ENCODE results near the gene TMEM202. TPM values are rescaled to one million over a fixed set of nuclear protein-coding genes. Genes with fewer than 3 reads are reported as not detected.
"Not testable (repeated sequence)": the region's sequence is repeated elsewhere in the genome, so short reads cannot be mapped to it uniquely, and the experiment has no call there.

Gene TMEM202
- total RNA-seq, 2 experiments from 2014 or later: not detected

DNA sequence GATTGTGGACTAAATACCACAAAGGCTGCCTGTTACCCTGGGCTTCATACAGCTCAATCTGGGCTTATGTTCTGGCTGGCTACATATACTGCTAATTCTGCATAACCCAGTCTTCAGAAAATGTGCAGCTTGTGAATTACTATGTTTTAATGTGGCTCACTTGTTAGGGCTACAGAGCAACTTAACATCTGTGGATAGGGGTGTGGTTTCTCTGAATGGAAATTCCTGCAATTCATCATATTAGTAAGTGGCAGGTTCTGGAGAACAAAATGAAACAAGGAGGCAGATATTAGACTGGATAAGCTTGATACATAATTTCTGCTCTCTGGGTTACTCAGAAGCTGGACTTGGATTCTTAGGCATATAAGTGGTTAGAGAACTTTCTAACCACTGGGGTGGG is 6.7 kb downstream of the TMEM202 start:
- peaks cover 21% of the 10 kb centered on the region for H3K27me3 Mint-ChIP-seq
- intact Hi-C loops (cut with micrococcal nuclease): no loop called here
- no peak overlapping the region for H3K27ac Mint-ChIP-seq
- POLR2A ChIA-PET: no interaction called here
- no peak for DNase-seq
- no peaks in the 10 kb centered on the region for H3K9me3 Mint-ChIP-seq
- H3K4me3 Mint-ChIP-seq: no peak overlapping the region
- CTCF ChIA-PET: no interaction called here
- no peaks in the 10 kb centered on the region for H3K4me1 Mint-ChIP-seq (ENCODE audit: low read depth)
- no peaks in the 10 kb centered on the region for H3K36me3 Mint-ChIP-seq

DNA sequence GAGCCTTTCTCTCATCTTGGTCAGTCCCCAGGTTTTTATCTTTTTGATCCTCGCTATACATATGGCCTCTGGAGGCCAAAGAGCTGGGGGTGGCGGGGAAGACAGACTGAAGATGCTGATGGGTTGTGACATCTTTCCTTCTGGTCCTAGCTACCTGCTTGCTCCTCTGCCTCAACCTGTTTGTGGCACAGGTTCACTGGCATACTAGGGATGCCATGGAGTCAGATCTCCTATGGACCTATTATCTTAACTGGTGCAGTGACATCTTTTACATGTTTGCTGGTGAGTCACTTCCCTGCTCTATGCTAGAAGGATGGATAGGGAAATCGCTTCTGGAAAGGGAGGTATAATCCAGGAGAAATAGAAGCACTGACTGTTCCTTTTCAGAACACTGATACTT is 8.8 kb downstream of the TMEM202 start:
- ChIA-PET CTCF (no interaction called here), POLR2A (interaction anchor here (0.8 kb wide), 1 partner anchor 18 kb away, joined by 3 read pairs; no protein-coding TSS in a partner anchor)
- no peak overlapping the region for H3K4me3 Mint-ChIP-seq
- H3K27ac Mint-ChIP-seq: no peak overlapping the region
- intact Hi-C loops (cut with micrococcal nuclease): no loop called here
- H3K36me3 Mint-ChIP-seq: no peaks in the 10 kb centered on the region
- peaks cover 21% of the 10 kb centered on the region for H3K27me3 Mint-ChIP-seq
- H3K9me3 Mint-ChIP-seq: peaks cover 3% of the 10 kb centered on the region
- no peak for DNase-seq
- H3K4me1 Mint-ChIP-seq (ENCODE audit: low read depth): no peaks in the 10 kb centered on the region

DNA sequence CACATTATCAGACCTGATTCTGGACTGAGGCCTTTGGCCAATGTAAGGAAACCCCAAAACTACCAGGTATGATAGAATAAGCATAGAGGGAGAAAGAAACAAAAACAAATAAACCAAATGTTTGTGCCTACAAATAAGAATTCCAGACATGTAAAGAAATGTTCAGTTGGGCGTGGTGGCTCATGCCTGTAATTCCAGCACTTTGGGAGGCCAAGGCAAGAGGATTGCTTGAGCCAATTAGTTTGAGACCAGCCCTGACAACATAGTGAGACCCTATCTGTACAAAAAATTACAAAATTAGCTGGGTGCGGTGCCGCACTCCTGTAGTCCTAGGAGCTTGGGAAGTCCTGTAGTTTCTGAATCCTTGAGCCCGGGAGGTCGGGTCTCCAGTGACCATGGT is 13.0 kb downstream of the TMEM202 start:
- no peak overlapping the region for H3K4me3 Mint-ChIP-seq
- H3K36me3 Mint-ChIP-seq: no peaks in the 10 kb centered on the region
- no peak for DNase-seq
- POLR2A ChIA-PET: no interaction called here
- no peaks in the 10 kb centered on the region for H3K4me1 Mint-ChIP-seq (ENCODE audit: low read depth)
- H3K27ac Mint-ChIP-seq: no peak overlapping the region
- peaks cover 3% of the 10 kb centered on the region for H3K9me3 Mint-ChIP-seq
- peaks cover 8% of the 10 kb centered on the region for H3K27me3 Mint-ChIP-seq
- intact Hi-C loops (cut with micrococcal nuclease): no loop called here
- CTCF ChIA-PET: interaction anchor here (0.5 kb wide), 1 partner anchor 71 kb away, joined by 3 read pairs; no protein-coding TSS in a partner anchor

DNA sequence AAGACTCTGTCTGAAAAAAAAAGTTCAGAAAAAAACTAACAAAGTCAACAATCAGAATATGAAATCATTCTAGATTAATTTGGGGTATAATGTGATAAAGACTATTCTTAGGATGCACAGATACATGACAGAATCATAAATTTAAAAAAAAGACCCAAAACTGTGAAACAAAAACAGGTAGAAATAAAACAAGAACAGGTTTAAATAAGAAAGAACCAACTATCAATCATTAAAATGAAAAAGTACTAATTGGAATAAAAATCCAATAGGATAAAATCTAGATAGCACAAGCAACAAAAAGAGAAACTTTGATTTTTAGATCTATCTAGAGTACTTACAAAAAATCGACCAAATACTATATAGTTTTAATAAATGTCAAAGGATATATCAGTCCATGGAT is 13.4 kb downstream of the TMEM202 start:
- CTCF ChIA-PET: no interaction called here
- Mint-ChIP-seq H3K4me1 (ENCODE audit: low read depth) (no peaks in the 10 kb centered on the region), H3K9me3 (peaks cover 3% of the 10 kb centered on the region), H3K4me3 (no peak overlapping the region), H3K27ac (no peak overlapping the region), H3K36me3 (no peaks in the 10 kb centered on the region), H3K27me3 (peaks cover 8% of the 10 kb centered on the region)
- no peak for DNase-seq
- POLR2A ChIA-PET: no interaction called here
- intact Hi-C loops (cut with micrococcal nuclease): no loop called here

DNA sequence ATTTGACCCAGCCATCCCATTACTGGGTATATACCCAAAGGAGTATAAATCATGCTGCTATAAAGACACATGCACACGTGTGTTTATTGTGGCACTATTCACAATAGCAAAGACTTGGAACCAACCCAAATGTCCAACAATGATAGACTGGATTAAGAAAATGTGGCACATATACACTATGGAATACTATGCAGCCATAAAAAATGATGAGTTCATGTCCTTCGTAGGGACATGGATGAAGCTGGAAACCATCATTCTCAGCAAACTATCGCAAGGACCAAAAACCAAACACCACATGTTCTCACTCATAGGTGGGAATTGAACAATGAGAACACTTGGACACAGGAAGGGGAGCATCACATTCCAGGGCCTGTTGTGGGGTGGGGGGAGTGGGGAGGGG is 15.2 kb downstream of the TMEM202 start:
- H3K36me3 Mint-ChIP-seq; H3K4me3 Mint-ChIP-seq; CTCF ChIA-PET; H3K27me3 Mint-ChIP-seq; H3K4me1 Mint-ChIP-seq (ENCODE audit: low read depth); POLR2A ChIA-PET; DNase-seq; H3K27ac Mint-ChIP-seq; intact Hi-C loops (cut with micrococcal nuclease); H3K9me3 Mint-ChIP-seq: not testable (repeated sequence)

DNA sequence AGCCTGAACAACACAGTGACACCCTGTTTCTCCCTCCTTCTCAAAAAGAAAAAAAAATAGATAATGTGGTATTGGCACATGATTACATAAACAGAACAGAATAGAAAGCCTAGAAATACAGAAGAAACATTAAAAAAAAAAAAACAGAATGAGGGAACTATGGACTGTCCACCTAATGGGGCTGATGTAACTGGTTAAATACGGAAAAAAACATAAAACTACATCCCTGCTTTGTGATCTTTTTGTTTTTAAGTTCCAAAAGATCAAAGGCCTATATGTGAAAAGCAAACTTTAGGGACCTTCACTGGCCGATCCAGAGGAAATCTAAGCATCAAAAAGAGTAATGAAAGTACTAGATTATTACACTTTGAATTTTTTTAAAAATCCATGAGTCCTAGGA is 17.2 kb downstream of the TMEM202 start:
- no peak overlapping the region for H3K27ac Mint-ChIP-seq
- CTCF ChIA-PET: no interaction called here

DNA sequence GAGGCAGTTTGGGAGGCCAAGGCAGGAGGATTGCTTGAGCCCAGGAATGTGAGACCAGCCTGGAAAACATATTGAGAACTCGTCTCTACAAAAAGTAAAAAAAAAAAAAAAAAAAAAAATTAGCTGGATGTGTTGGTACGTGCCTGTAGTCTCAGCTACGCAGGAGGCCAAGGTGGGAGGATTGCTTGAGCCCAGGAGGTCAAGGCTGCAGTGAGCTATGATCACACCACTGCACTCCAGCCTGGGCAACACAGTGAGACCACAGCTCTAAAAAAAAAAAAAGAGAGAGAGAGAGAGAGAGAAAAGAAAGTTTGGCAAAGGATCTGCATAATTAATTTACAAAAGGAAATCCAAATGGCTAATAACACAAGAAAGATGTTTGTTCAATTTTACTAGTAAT is 21.7 kb downstream of the TMEM202 start:
- H3K9me3 Mint-ChIP-seq; H3K4me1 Mint-ChIP-seq (ENCODE audit: low read depth); DNase-seq; H3K27ac Mint-ChIP-seq; POLR2A ChIA-PET; H3K4me3 Mint-ChIP-seq; H3K36me3 Mint-ChIP-seq; H3K27me3 Mint-ChIP-seq; CTCF ChIA-PET; intact Hi-C loops (cut with micrococcal nuclease): not testable (repeated sequence)

More for the DNA sequence above, 17.2 kb downstream of the TMEM202 start:
- no peaks in the 10 kb centered on the region for H3K4me1 Mint-ChIP-seq (ENCODE audit: low read depth)
- H3K9me3 Mint-ChIP-seq: peaks cover 3% of the 10 kb centered on the region
- no peaks in the 10 kb centered on the region for H3K36me3 Mint-ChIP-seq
- H3K27me3 Mint-ChIP-seq: peaks cover 2% of the 10 kb centered on the region
- intact Hi-C loops (cut with micrococcal nuclease): no loop called here
- POLR2A ChIA-PET: no interaction called here
- H3K4me3 Mint-ChIP-seq: no peak overlapping the region
- no peak for DNase-seq

DNA sequence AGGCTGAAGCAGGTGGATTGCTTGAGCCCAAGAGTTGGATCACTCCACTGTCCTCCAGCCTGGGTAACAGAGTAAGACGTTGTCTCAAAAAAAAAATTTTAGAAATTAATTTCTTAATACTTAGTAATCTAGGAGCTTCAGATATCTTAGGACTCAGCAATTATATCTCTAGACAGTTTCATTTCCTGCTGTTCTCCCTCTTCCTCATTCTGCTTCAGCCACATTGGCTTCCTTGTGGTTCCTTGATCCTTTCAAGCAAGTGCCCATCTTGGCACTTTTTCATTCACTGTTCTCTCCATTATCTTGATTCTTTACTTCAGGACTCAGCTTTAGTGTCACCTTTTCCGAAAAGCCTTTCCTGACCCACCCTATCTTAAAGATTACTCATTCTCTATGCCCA is 22.5 kb downstream of the TMEM202 start:
- Mint-ChIP-seq H3K27me3 (no peaks in the 10 kb centered on the region), H3K4me3 (no peak overlapping the region), H3K9me3 (peaks cover 9% of the 10 kb centered on the region), H3K4me1 (ENCODE audit: low read depth) (no peaks in the 10 kb centered on the region), H3K27ac (no peak overlapping the region), H3K36me3 (peaks cover 3% of the 10 kb centered on the region)
- ChIA-PET POLR2A (no interaction called here), CTCF (no interaction called here)
- DNase-seq: no peak
- intact Hi-C loops (cut with micrococcal nuclease): no loop called here

DNA sequence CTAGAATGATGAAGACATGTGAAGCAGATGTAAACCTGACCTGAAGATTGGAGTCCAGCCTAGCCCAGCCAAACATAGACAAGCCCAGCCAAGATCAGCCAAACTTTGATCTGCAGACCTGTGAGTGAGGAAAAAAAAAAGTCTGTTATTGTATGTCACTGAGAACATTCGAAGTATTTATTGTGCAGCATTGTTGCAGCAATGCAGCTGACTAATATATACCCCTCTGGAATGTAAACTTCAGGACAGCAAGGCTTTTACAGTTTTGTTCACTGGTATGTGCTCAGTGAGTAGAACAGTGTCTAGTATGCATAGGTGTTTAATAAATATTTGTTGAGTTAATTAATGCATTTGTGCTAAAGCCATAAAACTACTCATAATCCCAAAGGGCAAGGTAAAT is 23.4 kb downstream of the TMEM202 start:
- ChIA-PET CTCF (no interaction called here), POLR2A (interaction anchor here (0.6 kb wide), 1 partner anchor 16 kb away, joined by 3 read pairs; no protein-coding TSS in a partner anchor)
- no peak overlapping the region for H3K4me3 Mint-ChIP-seq
- DNase-seq: no peak
- H3K27ac Mint-ChIP-seq: no peak overlapping the region
- intact Hi-C loops (cut with micrococcal nuclease): no loop called here
- H3K27me3 Mint-ChIP-seq: no peaks in the 10 kb centered on the region
- peaks cover 3% of the 10 kb centered on the region for H3K36me3 Mint-ChIP-seq
- H3K9me3 Mint-ChIP-seq: peaks cover 14% of the 10 kb centered on the region
- H3K4me1 Mint-ChIP-seq (ENCODE audit: low read depth): no peaks in the 10 kb centered on the region

DNA sequence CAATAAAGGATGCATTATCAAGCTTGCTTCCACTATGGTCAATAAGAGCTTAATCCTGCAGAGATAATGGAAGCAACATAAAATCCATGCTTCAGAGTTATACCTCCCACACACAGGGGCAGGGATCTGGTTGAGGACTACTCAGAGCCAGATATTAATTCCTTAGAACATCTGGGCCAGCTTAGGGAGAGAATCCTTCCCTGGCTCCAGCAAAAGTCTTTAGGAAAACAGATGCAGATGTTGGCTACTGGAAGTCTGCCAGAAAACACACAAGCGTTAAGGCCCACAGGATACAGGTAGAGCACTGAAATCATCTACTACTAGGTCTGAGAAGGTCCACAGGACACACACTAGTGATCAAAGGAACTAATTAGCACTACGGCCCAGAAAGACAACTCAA is 25.2 kb downstream of the TMEM202 start:
- DNase-seq: no peak

DNA sequence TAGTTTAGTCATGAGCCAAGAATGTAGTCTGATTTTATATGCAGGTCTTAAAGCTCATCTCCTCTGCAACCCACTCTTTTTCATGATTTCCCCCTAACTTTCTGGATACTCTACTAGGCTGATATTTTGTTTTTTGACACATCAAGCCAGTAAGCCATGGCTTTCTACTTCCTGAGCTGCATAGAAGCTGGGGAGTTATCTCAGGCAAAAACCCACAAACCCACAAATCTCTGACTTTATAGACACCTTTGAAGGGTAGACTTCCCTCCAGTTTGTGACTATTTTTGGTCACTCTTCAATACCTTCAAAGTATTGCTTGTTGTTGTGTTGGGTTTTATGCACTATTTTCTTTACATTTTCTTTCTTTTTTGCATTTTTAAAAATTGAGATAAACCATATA is 28.6 kb downstream of the TMEM202 start:
- ChIA-PET POLR2A (no interaction called here), CTCF (no interaction called here)
- intact Hi-C loops (cut with micrococcal nuclease): no loop called here
- peaks cover 1% of the 10 kb centered on the region for H3K27me3 Mint-ChIP-seq
- H3K4me3 Mint-ChIP-seq: no peak overlapping the region
- peaks cover 27% of the 10 kb centered on the region for H3K9me3 Mint-ChIP-seq
- H3K36me3 Mint-ChIP-seq: peaks cover 5% of the 10 kb centered on the region
- no peak for DNase-seq
- H3K27ac Mint-ChIP-seq: no peak overlapping the region
- H3K4me1 Mint-ChIP-seq (ENCODE audit: low read depth): no peaks in the 10 kb centered on the region

More for the DNA sequence above, 25.2 kb downstream of the TMEM202 start:
- Mint-ChIP-seq H3K36me3 (peaks cover 5% of the 10 kb centered on the region), H3K9me3 (peaks cover 27% of the 10 kb centered on the region), H3K4me3 (no peak overlapping the region), H3K27me3 (no peaks in the 10 kb centered on the region), H3K4me1 (ENCODE audit: low read depth) (no peaks in the 10 kb centered on the region), H3K27ac (no peak overlapping the region)
- CTCF ChIA-PET: no interaction called here
- intact Hi-C loops (cut with micrococcal nuclease): no loop called here
- POLR2A ChIA-PET: no interaction called here

DNA sequence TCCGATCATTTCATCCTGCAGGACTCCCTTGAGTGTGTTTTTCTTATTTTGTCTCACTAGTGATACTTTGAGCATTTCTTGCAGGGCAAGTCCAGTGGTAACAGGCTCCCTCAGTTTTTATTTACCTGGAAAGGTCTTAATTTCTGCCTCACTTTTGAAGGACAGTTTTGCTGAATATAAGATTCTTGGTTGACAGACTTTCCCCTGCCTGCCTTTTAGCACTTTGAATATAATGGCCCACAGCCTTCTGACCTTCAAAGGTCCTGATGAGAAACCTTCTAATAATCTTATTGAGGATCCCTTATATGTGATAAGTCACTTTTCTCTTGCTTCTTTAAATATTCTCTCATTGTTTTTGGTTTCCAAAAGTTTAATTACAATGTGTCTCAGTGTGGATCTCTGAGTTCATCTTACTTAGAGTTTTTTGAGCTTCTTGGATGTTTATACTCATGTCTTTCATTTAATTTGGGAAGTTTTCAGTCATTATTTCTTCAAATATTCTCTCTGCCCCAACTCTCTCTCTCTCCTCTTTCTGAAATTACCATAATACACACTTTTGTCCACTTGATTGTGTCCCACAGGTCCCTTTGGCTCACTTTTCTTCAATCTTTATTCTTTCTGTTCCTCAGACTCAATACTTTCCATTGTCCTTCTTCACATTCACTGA is 39.7 kb downstream of the TMEM202 start:
- Mint-ChIP-seq H3K4me1 (ENCODE audit: low read depth) (no peaks in the 10 kb centered on the region), H3K4me3 (no peak overlapping the region), H3K27me3 (peaks cover 18% of the 10 kb centered on the region), H3K36me3 (peaks cover 7% of the 10 kb centered on the region), H3K27ac (no peak overlapping the region), H3K9me3 (peaks cover 12% of the 10 kb centered on the region)
- intact Hi-C loops (cut with micrococcal nuclease): no loop called here
- no peak for DNase-seq
- POLR2A ChIA-PET: no interaction called here
- CTCF ChIA-PET: no interaction called here

DNA sequence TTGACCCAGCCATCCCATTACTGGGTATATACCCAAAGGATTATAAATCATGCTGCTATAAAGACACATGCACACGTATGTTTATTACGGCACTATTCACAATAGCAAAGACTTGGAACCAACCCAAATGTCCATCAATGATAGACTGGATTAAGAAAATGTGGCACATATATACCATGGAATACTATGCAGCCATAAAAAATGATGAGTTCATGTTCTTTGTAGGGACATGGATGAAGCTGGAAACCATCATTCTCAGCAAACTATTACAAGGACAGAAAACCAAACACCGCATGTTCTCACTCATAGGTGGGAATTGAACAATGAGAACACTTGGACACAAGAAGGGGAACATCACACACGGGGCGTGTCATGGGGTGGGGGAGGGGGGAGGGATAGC is 44.7 kb downstream of the TMEM202 start:
- H3K4me3 Mint-ChIP-seq; DNase-seq; H3K27ac Mint-ChIP-seq; H3K27me3 Mint-ChIP-seq; H3K36me3 Mint-ChIP-seq; CTCF ChIA-PET; intact Hi-C loops (cut with micrococcal nuclease); H3K4me1 Mint-ChIP-seq (ENCODE audit: low read depth); POLR2A ChIA-PET; H3K9me3 Mint-ChIP-seq: not testable (repeated sequence)

Data from activated CD4-positive, alpha-beta memory T cell treated with anti-CD3 and anti-CD28 coated beads for 36 hours (primary cell).